HepG2 (cell line): Measurements from ENCODE around the gene P4HB. TPM values are rescaled to one million over a fixed set of nuclear protein-coding genes. Genes with fewer than 3 reads are reported as not detected.

Source experiments
- ATAC-seq: fragments of 200-7000 bp; cut with Tn5 transposase; 3 replicates; pipeline ENCODE4 v1.9.1; 2020; ENCODE audit warnings: mild to moderate bottlenecking, moderate library complexity
- BruUV-seq: library from RNA; stranded (reverse); fragments of 400-500 nt; replicated peaks from 2 replicates; lab custom pipeline; 2021; lab: Mats Ljungman, UMichigan
- CTCF ChIA-PET: fragments of 300-600 bp; formaldehyde crosslinking; extraction: SDS; loops from one replicate; lab custom pipeline; 2021; ENCODE audit warnings: low total read pairs, inconsistent platforms, low intra/inter-chr PET ratio; lab: Yijun Ruan, JAX
- POLR2A ChIA-PET: fragments of 350-600 bp; sonication (Branson Sonifier 250); formaldehyde crosslinking; loops from one replicate; lab custom pipeline; 2020; ENCODE audit warnings: antibody characterized with exemption, inconsistent platforms; lab: Yijun Ruan, JAX
- DNase-seq: peaks from one replicate; pipeline ENCODE4 v3.0.0-alpha.2; 2015; ENCODE audit warnings: low spot score
- FAIRE-seq: peaks from 3 replicates; lab custom pipeline; 2011; peaks lifted over from hg19 to GRCh38; lab: Jason Lieb, UNC
- H2AFZ ChIP-seq: one replicate; pipeline ENCODE4 v1.6.1; 2011; ENCODE audit warnings: low read length, inconsistent platforms
- H3K27ac ChIP-seq: fragments of 300-600 bp; 3 replicates; pipeline ENCODE4 v1.8.0; 2011; ENCODE audit warnings: mixed run types, mild to moderate bottlenecking, mixed read lengths, low read length, inconsistent platforms; ENCODE audit not compliant: insufficient read depth; ENCODE audit errors: extremely low read length
- H3K27me3 ChIP-seq, 2 experiments: fragments of 200-600 bp in 1 of 2; 2 replicates in 1 of 2; 3 replicates in 1 of 2; pipeline versions ENCODE4 v1.6.0 to v1.8.0; 2011; ENCODE audit warnings: low read length in 2 of 2, mild to moderate bottlenecking in 2 of 2, moderate library complexity in 2 of 2, inconsistent platforms in 1 of 2; ENCODE audit not compliant: insufficient read depth in 2 of 2, control insufficient read depth in 1 of 2
- H3K36me3 ChIP-seq, 2 experiments: fragments of 200-600 bp in 1 of 2; replicated peaks in 1 of 2; 2 replicates in 1 of 2; 3 replicates in 1 of 2; pipeline versions ENCODE4 v1.5.1 to v1.8.0; 2011; ENCODE audit warnings: low read length in 2 of 2, inconsistent platforms in 1 of 2; ENCODE audit not compliant: insufficient read depth in 2 of 2, control insufficient read depth in 1 of 2
- H3K4me1 ChIP-seq: 2 replicates; pipeline ENCODE4 v1.5.1; 2012; ENCODE audit warnings: low read length, inconsistent platforms; ENCODE audit not compliant: insufficient read depth
- H3K4me2 ChIP-seq: 2 replicates; pipeline ENCODE4 v1.6.0; 2011; ENCODE audit warnings: low read depth, low read length, inconsistent platforms
- H3K4me3 ChIP-seq, 3 experiments: fragments of 200-600 bp in 1 of 3; sonication (generic), shearing (Covaris generic) in 1 of 3; replicated peaks in 1 of 3; 2 replicates each; pipeline ENCODE4 v1.5.1; 2011 to 2016; ENCODE audit warnings: low read length in 3 of 3, inconsistent platforms in 2 of 3, low read depth in 2 of 3, mild to moderate bottlenecking in 2 of 3, control low read depth in 1 of 3, mixed read lengths in 1 of 3; ENCODE audit not compliant: insufficient read depth in 1 of 3
- H3K79me2 ChIP-seq: one replicate; pipeline ENCODE4 v1.6.1; 2011; ENCODE audit warnings: low read length, inconsistent platforms; ENCODE audit not compliant: insufficient read depth
- H3K9ac ChIP-seq: 2 replicates; pipeline ENCODE4 v1.6.0; 2011; ENCODE audit warnings: mild to moderate bottlenecking, low read depth, low read length, inconsistent platforms; ENCODE audit not compliant: insufficient read depth
- H3K9me3 ChIP-seq: 2 replicates; pipeline ENCODE4 v1.5.1; 2012; ENCODE audit warnings: mild to moderate bottlenecking, low read length
- H4K20me1 ChIP-seq: 2 replicates; pipeline ENCODE4 v1.6.0; 2011; ENCODE audit warnings: inconsistent platforms, mild to moderate bottlenecking, low read length, moderate library complexity; ENCODE audit not compliant: insufficient read depth
- AHR ChIP-seq: IDR thresholded peaks from 2 replicates; pipeline ENCODE4 v1.6.1; 2018; ENCODE audit warnings: missing genetic modification reagents, missing compliant biosample characterization
- BRCA1 ChIP-seq: sonication (generic); formaldehyde crosslinking; IDR thresholded peaks from 2 replicates; pipeline ENCODE4 v1.4.0; 2020; ENCODE audit warnings: missing genetic modification reagents
- CHD2 ChIP-seq: IDR thresholded peaks from 2 replicates; pipeline ENCODE4 v1.6.1; 2011; ENCODE audit warnings: low read depth, low read length, improper control_type of control experiment
- HNRNPK ChIP-seq: fragments of 200-400 bp; formaldehyde crosslinking; IDR thresholded peaks from 2 replicates; pipeline ENCODE4 v1.6.1; 2018; ENCODE audit warnings: low read length, low read depth, moderate library complexity, mild to moderate bottlenecking; ENCODE audit not compliant: poor library complexity, severe bottlenecking
- KAT8 ChIP-seq: IDR thresholded peaks from 2 replicates; pipeline ENCODE4 v1.6.1; 2016; ENCODE audit warnings: missing genetic modification reagents, missing compliant biosample characterization
- PRMT3 ChIP-seq: sonication (generic); formaldehyde crosslinking; IDR thresholded peaks from 2 replicates; pipeline ENCODE4 v1.8.1; 2022; ENCODE audit warnings: low read depth, mild to moderate bottlenecking, moderate library complexity, missing genetic modification reagents, borderline replicate concordance
- TCF7 ChIP-seq: sonication (generic); IDR thresholded peaks from 2 replicates; pipeline ENCODE4 v1.6.1; 2016; ENCODE audit warnings: antibody characterized with exemption, low read depth
- ZC3H4 ChIP-seq: sonication (generic); formaldehyde crosslinking; IDR thresholded peaks from 2 replicates; pipeline ENCODE4 v1.4.0; 2020; ENCODE audit warnings: missing genetic modification reagents, borderline replicate concordance
- WGBS: methylation state at CpG from one replicate; pipeline ENCODE4 v1.1.6; 2017; ENCODE audit warnings: low lambda C conversion rate; 5-methylcytosine and 5-hydroxymethylcytosine counted together
- in situ Hi-C: cut with HindIII; loops from 2 replicates; pipeline ENCODE4 v1.10.0; 2017; ENCODE audit warnings: low pct_unique_long_range_greater_than_20kb; ENCODE audit not compliant: extremely low pct_ligation_motif_present
- intact Hi-C: fragments of 100-400 bp; cut with micrococcal nuclease; formaldehyde crosslinking; loops from one replicate; pipeline ENCODE4 v1.10.0; 2022; ENCODE audit not compliant: unreplicated experiment
- polyA plus RNA-seq, 8 experiments: library from polyadenylated mRNA; depleted of rRNA in 3 of 8; stranded (reverse) in 7 of 8; unstranded in 1 of 8; fragments of >200 nt; fragmentation: Illumina TruSeq in 4 of 8; extraction: Trizol in 4 of 8; gene quantifications; 2 replicates each; pipeline versions ENCODE4 v1.2.1 to v1.2.3, GENCODE V29; 2011 to 2016; ENCODE audit warnings: low read depth in 4 of 8, missing spikeins in 1 of 8, mixed read lengths in 1 of 8; ENCODE audit not compliant: insufficient read depth in 1 of 8
- total RNA-seq, 5 experiments: library from RNA; depleted of rRNA; stranded (reverse); fragments of >200 nt; fragmentation: Illumina TruSeq; extraction: Trizol; gene quantifications; 2 replicates each; pipeline ENCODE4 v1.2.3, GENCODE V29; 2016; ENCODE audit warnings: low read depth in 1 of 5
- TF ChIP-seq, protein P1 (sequence below): sonication (generic); formaldehyde crosslinking; IDR thresholded peaks from 2 replicates; pipeline ENCODE4 v1.5.0; 2020; ENCODE audit warnings: missing genetic modification reagents
- TF ChIP-seq, protein P2 (sequence below): IDR thresholded peaks from 2 replicates; pipeline ENCODE4 v1.6.1; 2016; ENCODE audit warnings: mild to moderate bottlenecking

Gene P4HB
- total and polyA plus RNA-seq, 2 of the 13 experiments (the other 11 are each of a cell fraction or from before 2014, with no cell fraction given) = 185 to 782 TPM

DNA sequence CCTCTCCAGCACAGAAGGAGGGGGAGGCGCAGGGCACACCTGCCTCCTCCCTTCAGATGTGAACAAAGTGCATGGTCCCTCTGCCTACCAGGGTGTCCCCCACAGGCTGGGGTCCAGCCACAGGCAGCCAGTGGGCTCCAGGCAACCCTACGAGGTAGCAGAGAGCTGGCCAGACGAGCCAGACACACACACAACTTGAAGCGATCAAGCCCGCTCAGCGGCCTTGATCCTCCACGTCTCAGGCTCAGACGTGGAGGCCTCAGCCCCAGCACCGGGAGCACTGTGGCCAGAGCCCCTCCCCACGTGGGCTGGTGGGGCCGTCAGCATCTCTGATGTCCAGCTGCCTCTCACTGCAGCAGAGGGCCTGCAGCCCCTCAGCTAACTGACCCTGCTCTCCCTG lies 35.7 kb downstream of the P4HB start:
- Histone ChIP-seq H3K4me3 (no peak overlapping the region), H3K27ac (no peak overlapping the region), H3K4me1 (peaks cover 31% of the 10 kb centered on the region), H3K27me3 (no peaks in the 10 kb centered on the region; a peak in 1 of 5 replicates), H2AFZ (no peak overlapping the region), H4K20me1 (no peaks in the 10 kb centered on the region; the same call in 1 of the 2 replicates), H3K79me2 (peaks cover 3% of the 10 kb centered on the region), H3K9ac (no peak overlapping the region), H3K4me2 (no peak overlapping the region)
- intact Hi-C loops = loop anchor here (5.0 kb wide), 1 partner anchor 38 kb away; the partner anchor contains the start of gene P4HB
- CTCF ChIA-PET = interaction anchor here (1.0 kb wide), 1 partner anchor 35 kb away, joined by 3 read pairs; no protein-coding TSS in a partner anchor
- ATAC-seq = no peak
- no peak for TF ChIP-seq BRCA1 (CRISPR knock-in tag)
- no peak for TF ChIP-seq PRMT3 (CRISPR knock-in tag)
- no peak for TF ChIP-seq ZC3H4 (CRISPR knock-in tag)
- no peak for TF ChIP-seq AHR (CRISPR knock-in tag)
- no peak for TF ChIP-seq CHD2
- TF ChIP-seq TCF7 = no peak
- no peak for TF ChIP-seq HNRNPK
- TF ChIP-seq, protein P1, sequence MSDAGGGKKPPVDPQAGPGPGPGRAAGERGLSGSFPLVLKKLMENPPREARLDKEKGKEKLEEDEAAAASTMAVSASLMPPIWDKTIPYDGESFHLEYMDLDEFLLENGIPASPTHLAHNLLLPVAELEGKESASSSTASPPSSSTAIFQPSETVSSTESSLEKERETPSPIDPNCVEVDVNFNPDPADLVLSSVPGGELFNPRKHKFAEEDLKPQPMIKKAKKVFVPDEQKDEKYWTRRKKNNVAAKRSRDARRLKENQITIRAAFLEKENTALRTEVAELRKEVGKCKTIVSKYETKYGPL (CRISPR knock-in tag) = no peak
- TF ChIP-seq, protein P2, sequence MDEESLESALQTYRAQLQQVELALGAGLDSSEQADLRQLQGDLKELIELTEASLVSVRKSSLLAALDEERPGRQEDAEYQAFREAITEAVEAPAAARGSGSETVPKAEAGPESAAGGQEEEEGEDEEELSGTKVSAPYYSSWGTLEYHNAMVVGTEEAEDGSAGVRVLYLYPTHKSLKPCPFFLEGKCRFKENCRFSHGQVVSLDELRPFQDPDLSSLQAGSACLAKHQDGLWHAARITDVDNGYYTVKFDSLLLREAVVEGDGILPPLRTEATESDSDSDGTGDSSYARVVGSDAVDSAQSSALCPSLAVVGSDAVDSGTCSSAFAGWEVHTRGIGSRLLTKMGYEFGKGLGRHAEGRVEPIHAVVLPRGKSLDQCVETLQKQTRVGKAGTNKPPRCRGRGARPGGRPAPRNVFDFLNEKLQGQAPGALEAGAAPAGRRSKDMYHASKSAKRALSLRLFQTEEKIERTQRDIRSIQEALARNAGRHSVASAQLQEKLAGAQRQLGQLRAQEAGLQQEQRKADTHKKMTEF = no peak
- no peak for TF ChIP-seq KAT8 (CRISPR knock-in tag)
- TF ChIP-seq, all 625 proteins: peak for 0
- FAIRE-seq = no peak
- no TSS peak for BruUV-seq
- Histone ChIP-seq H3K36me3 (peaks cover 2 to 6% of the 10 kb centered on the region in 2 experiments; a peak in 2 of 5 replicates), H3K9me3 (no peaks in the 10 kb centered on the region)
- no peak for DNase-seq
- POLR2A ChIA-PET = interaction anchor here (1.4 kb wide), 1 partner anchor 9 kb away, joined by 7 read pairs; the partner anchor contains the start of gene MCRIP1
- in situ Hi-C loops = no loop called here
- WGBS = 50% methylated on average over 1 of the region's 11 CpGs
